CD14-positive monocyte (primary cell): ENCODE data around the gene LGI4. TPM values are rescaled to one million over a fixed set of nuclear protein-coding genes. Genes with fewer than 3 reads are reported as not detected.

ENCODE experiments used
- DNase-seq, 3 donors: peaks; one replicate each; pipeline ENCODE4 v3.0.0-alpha.2; 2011 to 2022
- H2AFZ ChIP-seq: 2 replicates; pipeline ENCODE4 v1.6.0; 2012; ENCODE audit warnings: mild to moderate bottlenecking, low read depth, low read length, inconsistent platforms; ENCODE audit not compliant: insufficient read depth, poor library complexity, severe bottlenecking
- H3K27ac ChIP-seq, 2 donors: 1 replicate in 1 of 2; 2 replicates in 1 of 2; pipeline ENCODE4 v1.5.1; 2012 to 2013; ENCODE audit warnings: low read length in 2 of 2, control low read depth in 1 of 2, inconsistent platforms in 1 of 2, low read depth in 1 of 2, mild to moderate bottlenecking in 1 of 2
- H3K27me3 ChIP-seq, 2 donors: one replicate each; pipeline versions ENCODE4 v1.6.0 to v1.6.1; 2011 to 2013; ENCODE audit warnings: low read length in 2 of 2; ENCODE audit not compliant: control insufficient read depth in 2 of 2, insufficient read depth in 2 of 2
- H3K36me3 ChIP-seq, 2 donors: replicated peaks in 1 of 2; 1 replicate in 1 of 2; 2 replicates in 1 of 2; pipeline versions ENCODE4 v1.5.1 to v1.6.1; 2012 to 2013; ENCODE audit warnings: low read length in 2 of 2, control low read depth in 1 of 2, inconsistent platforms in 1 of 2, mild to moderate bottlenecking in 1 of 2; ENCODE audit not compliant: insufficient read depth in 2 of 2, control insufficient read depth in 1 of 2
- H3K4me1 ChIP-seq, 2 donors: 1 replicate in 1 of 2; 2 replicates in 1 of 2; pipeline versions ENCODE4 v1.5.1 to v1.6.1; 2012 to 2013; ENCODE audit warnings: low read length in 2 of 2, control low read depth in 1 of 2, inconsistent platforms in 1 of 2, mild to moderate bottlenecking in 1 of 2, moderate library complexity in 1 of 2; ENCODE audit not compliant: insufficient read depth in 2 of 2, control insufficient read depth in 1 of 2
- H3K4me2 ChIP-seq: replicated peaks from 2 replicates; pipeline ENCODE3; 2012; ENCODE audit warnings: low read length, moderate library complexity, mild to moderate bottlenecking; ENCODE audit not compliant: poor library complexity, severe bottlenecking; ENCODE audit errors: extremely low read depth
- H3K4me3 ChIP-seq, 3 experiments: fragments of 200-600 bp in 1 of 3; sonication (generic) in 1 of 3; replicated peaks in 1 of 3; 1 replicate in 2 of 3; 2 replicates in 1 of 3; pipeline ENCODE4 v1.5.1; 2011 to 2013; ENCODE audit warnings: low read length in 3 of 3, mild to moderate bottlenecking in 3 of 3, control low read depth in 2 of 3, low read depth in 2 of 3, inconsistent platforms in 1 of 3, moderate library complexity in 1 of 3
- H3K79me2 ChIP-seq: 2 replicates; pipeline ENCODE4 v1.6.0; 2012; ENCODE audit warnings: mild to moderate bottlenecking, control low read depth, inconsistent platforms, low read length, moderate library complexity; ENCODE audit not compliant: insufficient read depth
- H3K9ac ChIP-seq: 2 replicates; pipeline ENCODE4 v1.6.0; 2017; ENCODE audit warnings: low read length, mild to moderate bottlenecking; ENCODE audit not compliant: insufficient read depth, poor library complexity, severe bottlenecking
- H3K9me3 ChIP-seq, 2 donors: replicated peaks in 1 of 2; 1 replicate in 1 of 2; 2 replicates in 1 of 2; pipeline versions ENCODE4 v1.5.1 to v1.6.1; 2012 to 2013; ENCODE audit warnings: low read length in 2 of 2, control low read depth in 1 of 2; ENCODE audit not compliant: control insufficient read depth in 1 of 2, insufficient read depth in 1 of 2
- H4K20me1 ChIP-seq: 2 replicates; pipeline ENCODE4 v1.6.0; 2012; ENCODE audit warnings: mild to moderate bottlenecking, low read length, control low read depth, moderate library complexity; ENCODE audit not compliant: insufficient read depth
- H3K27ac Mint-ChIP-seq, 7 donors: one replicate each; pipeline ENCODE4 v1.8.0; 2020; ENCODE audit warnings: mild to moderate bottlenecking in 7 of 7, mixed read lengths in 7 of 7, moderate library complexity in 6 of 7, inconsistent platforms in 2 of 7
- H3K27me3 Mint-ChIP-seq, 3 donors: one replicate each; pipeline ENCODE4 v1.8.0; 2021 to 2022; ENCODE audit warnings: low read depth in 3 of 3, mild to moderate bottlenecking in 3 of 3, mixed read lengths in 3 of 3, moderate library complexity in 3 of 3, inconsistent platforms in 1 of 3
- H3K36me3 Mint-ChIP-seq, 2 donors: one replicate each; pipeline ENCODE4 v1.8.0; 2020; ENCODE audit warnings: mixed read lengths in 2 of 2, inconsistent platforms in 1 of 2, mild to moderate bottlenecking in 1 of 2
- H3K4me1 Mint-ChIP-seq: one replicate; pipeline ENCODE4 v1.8.0; 2020; ENCODE audit warnings: mild to moderate bottlenecking, mixed read lengths
- H3K4me3 Mint-ChIP-seq, 2 donors: one replicate each; pipeline ENCODE4 v1.8.0; 2020; ENCODE audit warnings: mild to moderate bottlenecking in 2 of 2, mixed read lengths in 2 of 2, moderate library complexity in 1 of 2
- H3K9me3 Mint-ChIP-seq, 7 donors: one replicate each; pipeline ENCODE4 v1.8.0; 2020 to 2022; ENCODE audit warnings: mixed read lengths in 7 of 7, mild to moderate bottlenecking in 6 of 7, moderate library complexity in 6 of 7, inconsistent platforms in 2 of 7
- WGBS: methylation state at CpG from one replicate; pipeline ENCODE4 v1.1.5; 2013; ENCODE audit warnings: missing lambda C conversion rate; ENCODE audit not compliant: insufficient coverage; 5-methylcytosine and 5-hydroxymethylcytosine counted together
- intact Hi-C, 2 donors: fragments of 100-400 bp; cut with micrococcal nuclease; formaldehyde crosslinking; loops; one replicate each; pipeline versions ENCODE4 v1.15.0 to v1.15.1; 2023
- polyA plus RNA-seq, 3 donors: library from polyadenylated mRNA; depleted of rRNA in 1 of 3; unstranded in 2 of 3; stranded (reverse) in 1 of 3; fragments of 300-500 nt in 2 of 3; fragments of >200 nt in 1 of 3; fragmentation: Illumina TruSeq in 2 of 3; gene quantifications; 1 replicate in 2 of 3; 2 replicates in 1 of 3; pipeline ENCODE4 v1.2.3, GENCODE V29; 2012 to 2021
- TF ChIP-seq, protein P1 (sequence below): fragments of 200-600 bp; IDR thresholded peaks from one replicate; pipeline ENCODE4 v1.8.0; 2022; ENCODE audit warnings: antibody characterized with exemption, mild to moderate bottlenecking

Gene LGI4
- polyA plus RNA-seq, 3 donors: 1.1 TPM; not detected in 2

DNA sequence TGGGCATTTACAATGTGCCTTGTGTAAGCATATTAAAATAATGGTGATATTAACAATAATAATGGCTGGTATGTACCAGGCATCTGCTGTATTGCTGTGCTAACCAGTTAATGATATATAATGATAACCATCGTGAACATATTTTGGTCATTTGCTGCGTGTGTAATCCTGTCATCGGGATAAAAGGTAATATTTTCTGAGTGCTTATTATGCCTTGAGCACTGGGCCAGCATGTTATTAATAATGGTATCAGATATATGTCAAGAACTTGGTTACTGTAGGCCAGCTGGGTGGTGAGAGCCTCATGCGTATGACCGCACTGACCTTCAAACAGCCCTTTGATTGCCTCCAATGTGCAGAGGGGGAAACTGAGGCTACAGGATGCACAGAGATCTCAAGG is 41.4 kb downstream of the LGI4 start:
- H3K9me3 ChIP-seq: no peaks in the 10 kb centered on the region
- peaks cover 0 to 6% of the 10 kb centered on the region in 2 donors for H3K27me3 ChIP-seq
- peaks cover 8% of the 10 kb centered on the region for H3K4me1 Mint-ChIP-seq
- WGBS: 93% methylated on average over 5 of the region's 5 CpGs
- H3K27ac ChIP-seq: no peak overlapping the region
- no peak overlapping the region for H3K27ac Mint-ChIP-seq
- H3K4me1 ChIP-seq: no peaks in the 10 kb centered on the region
- H3K36me3 Mint-ChIP-seq: no peaks in the 10 kb centered on the region
- no peaks in the 10 kb centered on the region for H3K79me2 ChIP-seq
- H2AFZ ChIP-seq: no peak overlapping the region
- H3K9ac ChIP-seq: no peak overlapping the region
- no peak for DNase-seq
- no peaks in the 10 kb centered on the region for H3K36me3 ChIP-seq
- TF ChIP-seq, protein P1, sequence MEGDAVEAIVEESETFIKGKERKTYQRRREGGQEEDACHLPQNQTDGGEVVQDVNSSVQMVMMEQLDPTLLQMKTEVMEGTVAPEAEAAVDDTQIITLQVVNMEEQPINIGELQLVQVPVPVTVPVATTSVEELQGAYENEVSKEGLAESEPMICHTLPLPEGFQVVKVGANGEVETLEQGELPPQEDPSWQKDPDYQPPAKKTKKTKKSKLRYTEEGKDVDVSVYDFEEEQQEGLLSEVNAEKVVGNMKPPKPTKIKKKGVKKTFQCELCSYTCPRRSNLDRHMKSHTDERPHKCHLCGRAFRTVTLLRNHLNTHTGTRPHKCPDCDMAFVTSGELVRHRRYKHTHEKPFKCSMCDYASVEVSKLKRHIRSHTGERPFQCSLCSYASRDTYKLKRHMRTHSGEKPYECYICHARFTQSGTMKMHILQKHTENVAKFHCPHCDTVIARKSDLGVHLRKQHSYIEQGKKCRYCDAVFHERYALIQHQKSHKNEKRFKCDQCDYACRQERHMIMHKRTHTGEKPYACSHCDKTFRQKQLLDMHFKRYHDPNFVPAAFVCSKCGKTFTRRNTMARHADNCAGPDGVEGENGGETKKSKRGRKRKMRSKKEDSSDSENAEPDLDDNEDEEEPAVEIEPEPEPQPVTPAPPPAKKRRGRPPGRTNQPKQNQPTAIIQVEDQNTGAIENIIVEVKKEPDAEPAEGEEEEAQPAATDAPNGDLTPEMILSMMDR: no peak
- H3K9me3 Mint-ChIP-seq: no peaks in the 10 kb centered on the region
- no peak overlapping the region for H3K4me3 ChIP-seq
- H4K20me1 ChIP-seq: no peaks in the 10 kb centered on the region
- no peak overlapping the region for H3K4me3 Mint-ChIP-seq
- H3K27me3 Mint-ChIP-seq: peaks cover 7 to 15% (median 12%) of the 10 kb centered on the region in 3 donors
- intact Hi-C loops: no loop called here
- H3K4me2 ChIP-seq: no peak overlapping the region

DNA sequence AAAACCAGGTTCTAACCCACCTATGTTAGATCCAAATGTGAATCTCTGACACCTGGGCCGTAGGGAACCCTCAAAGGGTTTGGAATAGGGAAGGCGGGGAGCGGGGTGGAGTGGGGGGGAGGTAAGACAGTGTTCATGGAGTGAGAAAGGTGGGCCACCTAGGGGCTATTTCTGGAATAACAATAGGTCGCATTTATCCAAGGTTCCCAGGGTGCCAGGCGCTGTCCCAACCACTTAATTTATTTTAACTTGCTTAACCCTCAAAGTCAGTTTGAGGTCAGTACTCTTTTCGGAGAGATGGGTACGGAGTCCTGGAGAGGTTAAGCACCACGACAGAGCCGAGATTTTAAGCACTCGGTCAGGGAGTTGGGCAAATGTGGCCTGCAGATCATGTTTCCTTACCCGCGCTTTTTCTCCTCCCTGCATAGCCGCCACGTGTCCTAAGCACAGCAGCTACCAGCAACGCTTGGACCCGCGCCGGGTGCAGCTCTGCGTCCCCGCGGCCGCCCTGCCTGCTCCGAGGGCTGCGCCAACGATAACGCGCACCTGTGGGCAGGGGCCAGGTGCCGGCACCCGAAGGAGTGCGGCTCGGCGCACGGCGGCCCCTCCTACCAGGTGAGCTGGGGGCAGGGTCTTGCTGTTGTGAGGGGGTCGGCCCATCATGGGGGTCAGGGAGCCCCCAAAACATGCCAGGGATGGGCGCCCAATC is 44.2 kb downstream of the LGI4 start:
- no peak overlapping the region for H3K4me2 ChIP-seq
- peak overlapping the region in 1 of 2 donors; percentile 64 for H3K4me3 Mint-ChIP-seq
- H3K4me1 Mint-ChIP-seq: peaks cover 8% of the 10 kb centered on the region

More for the DNA sequence above, 44.2 kb downstream of the LGI4 start:
- H3K79me2 ChIP-seq: no peaks in the 10 kb centered on the region
- Mint-ChIP-seq H3K36me3 (no peaks in the 10 kb centered on the region), H3K9me3 (no peaks in the 10 kb centered on the region), H3K27ac (no peak overlapping the region), H3K27me3 (peaks cover 9 to 13% (median 10%) of the 10 kb centered on the region in 3 donors)
- WGBS: 12% methylated on average over 30 of the region's 36 CpGs
- no peak overlapping the region for H3K4me3 ChIP-seq
- H3K9me3 ChIP-seq: no peaks in the 10 kb centered on the region
- H3K4me1 ChIP-seq: no peaks in the 10 kb centered on the region
- H3K27ac ChIP-seq: no peak overlapping the region
- peak overlapping the region; percentile 53 for H2AFZ ChIP-seq
- peak; percentile 23 to 46 (median 44) for DNase-seq
- no peaks in the 10 kb centered on the region for H4K20me1 ChIP-seq
- peaks cover 0 to 6% of the 10 kb centered on the region in 2 donors for H3K27me3 ChIP-seq
- no peak overlapping the region for H3K9ac ChIP-seq
- intact Hi-C loops: no loop called here
- H3K36me3 ChIP-seq: no peaks in the 10 kb centered on the region
- TF ChIP-seq, protein P1: peak; percentile 78
